Dendritic cell treated with granulocyte-macrophage colony-stimulating factor and Interleukin-4, amounts not matched to agents 40 ng/mL and 50 ng/mL, for 4 days (primary cell): ENCODE results near the gene ADCY2.

ENCODE experiments used
- H3K27ac Mint-ChIP-seq: one replicate; pipeline ENCODE4 v1.8.0; 2022; ENCODE audit warnings: mild to moderate bottlenecking, mixed read lengths
- H3K27me3 Mint-ChIP-seq: one replicate; pipeline ENCODE4 v1.8.0; 2022; ENCODE audit warnings: mild to moderate bottlenecking, mixed read lengths
- H3K36me3 Mint-ChIP-seq: one replicate; pipeline ENCODE4 v1.8.0; 2022; ENCODE audit warnings: low read depth, mixed read lengths
- H3K4me1 Mint-ChIP-seq: one replicate; pipeline ENCODE4 v1.8.0; 2022; ENCODE audit warnings: low read depth, mixed read lengths
- H3K4me3 Mint-ChIP-seq: one replicate; pipeline ENCODE4 v1.8.0; 2022; ENCODE audit warnings: mild to moderate bottlenecking, moderate library complexity, mixed read lengths
- H3K9me3 Mint-ChIP-seq: one replicate; pipeline ENCODE4 v1.8.0; 2022; ENCODE audit warnings: mixed read lengths
- intact Hi-C: fragments of 100-400 bp; cut with micrococcal nuclease; formaldehyde crosslinking; loops from one replicate; pipeline ENCODE4 v1.15.0; 2022

The ADCY2 gene

DNA sequence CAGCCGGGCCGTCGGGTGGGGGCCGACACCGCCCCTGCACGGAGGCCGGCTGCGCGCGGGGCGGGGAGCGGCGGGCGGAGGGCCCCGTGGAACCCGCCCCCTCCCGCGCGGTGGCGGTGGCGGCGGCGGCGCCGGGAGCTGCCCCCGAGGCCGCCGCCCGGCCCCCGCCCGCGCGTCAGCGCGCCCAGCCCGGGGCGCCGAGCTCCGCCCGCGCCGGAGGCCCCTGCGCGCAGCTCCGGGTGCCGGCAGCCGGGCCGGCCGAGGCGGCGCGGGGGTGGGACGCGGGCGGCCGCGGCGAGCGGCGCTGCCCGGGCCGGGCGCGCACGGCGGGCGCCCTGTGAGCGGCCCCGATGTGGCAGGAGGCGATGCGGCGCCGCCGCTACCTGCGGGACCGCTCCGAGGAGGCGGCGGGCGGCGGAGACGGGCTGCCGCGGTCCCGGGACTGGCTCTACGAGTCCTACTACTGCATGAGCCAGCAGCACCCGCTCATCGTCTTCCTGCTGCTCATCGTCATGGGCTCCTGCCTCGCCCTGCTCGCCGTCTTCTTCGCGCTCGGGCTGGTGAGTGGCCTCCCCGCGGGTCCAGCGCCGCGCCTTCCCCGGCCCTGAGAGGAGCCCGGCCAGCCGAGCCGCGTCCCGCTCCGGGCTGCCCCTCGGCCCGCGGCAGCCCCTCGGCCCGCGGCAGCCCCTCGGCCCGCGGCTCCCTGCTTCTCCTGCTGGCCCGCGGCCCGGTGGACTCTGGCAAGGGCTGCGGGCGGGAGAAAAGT is at the start of gene ADCY2:
Gene ADCY2 (plus strand): TSS at position 192 of the 766 bp plus-strand sequence. CDS start 159 bp downstream, at position 351.
- Mint-ChIP-seq H3K4me1 (peaks cover 12% of the 10 kb centered on the region), H3K9me3 (no peaks in the 10 kb centered on the region), H3K36me3 (no peaks in the 10 kb centered on the region), H3K4me3 (peak within 1 kb of the TSS; percentile 42), H3K27ac (no peak within 1 kb of the TSS), H3K27me3 (peaks cover 56% of the 10 kb centered on the region)
- intact Hi-C loops: loop anchor here (10.0 kb wide), 1 partner anchor 419 kb away; no protein-coding TSS in a partner anchor

DNA sequence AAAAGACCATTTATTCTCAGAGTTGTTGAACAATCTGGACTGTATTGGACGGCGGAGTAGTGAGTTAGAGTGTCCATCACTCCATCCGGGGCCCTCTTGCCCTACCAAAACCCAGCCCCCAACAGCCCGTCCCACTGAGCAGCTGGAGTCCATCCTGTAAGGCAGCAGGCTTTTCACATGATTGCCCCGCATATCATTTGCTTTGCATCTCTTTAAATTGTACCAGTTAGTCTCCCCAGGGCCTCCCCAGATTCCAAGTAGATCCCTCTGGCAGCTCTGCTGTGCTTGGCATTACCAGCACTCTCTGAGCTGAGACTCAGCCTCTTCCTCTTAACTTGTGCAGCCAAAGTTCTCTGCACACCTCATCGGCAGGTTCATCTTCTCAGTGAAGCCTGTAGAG is 48.6 kb upstream of the ADCY2 start:
- intact Hi-C loops: no loop called here
- peaks cover 5% of the 10 kb centered on the region for H3K9me3 Mint-ChIP-seq
- no peak overlapping the region for H3K27ac Mint-ChIP-seq
- no peaks in the 10 kb centered on the region for H3K4me1 Mint-ChIP-seq
- H3K27me3 Mint-ChIP-seq: no peaks in the 10 kb centered on the region
- H3K36me3 Mint-ChIP-seq: no peaks in the 10 kb centered on the region
- no peak overlapping the region for H3K4me3 Mint-ChIP-seq

DNA sequence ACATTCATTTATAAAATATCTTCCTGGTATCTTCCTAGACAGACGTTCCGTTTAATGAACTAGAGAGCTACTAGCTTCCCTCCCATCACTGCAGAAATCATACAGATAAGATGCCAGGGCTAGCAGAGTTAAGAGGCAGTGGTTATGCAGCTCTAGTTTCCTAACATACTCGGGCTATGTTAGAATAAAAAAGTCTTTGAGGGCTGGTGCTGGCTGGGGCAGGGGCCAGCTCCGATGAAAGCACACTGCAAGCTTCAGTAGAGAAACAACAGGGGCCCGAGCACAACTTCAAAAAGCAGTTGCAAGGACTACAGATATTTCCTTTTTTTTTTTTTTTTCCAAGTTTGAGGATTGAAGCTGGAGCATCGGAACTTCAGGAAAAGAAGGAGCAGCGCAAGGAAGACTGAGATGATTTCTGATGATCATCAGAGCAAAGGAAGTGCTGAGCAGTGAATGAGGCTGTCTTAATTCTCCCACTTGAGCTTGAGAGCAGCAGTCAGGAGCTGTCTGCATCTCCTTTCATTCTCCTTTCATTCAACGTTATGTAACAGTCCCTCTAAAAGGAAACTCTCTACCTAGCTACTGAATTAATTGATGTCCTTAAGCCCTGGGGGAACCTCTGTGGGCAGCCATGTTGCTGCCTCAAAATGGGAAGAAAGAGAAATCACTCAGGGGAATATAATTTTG is 47.6 kb upstream of the ADCY2 start:
- H3K36me3 Mint-ChIP-seq: no peaks in the 10 kb centered on the region
- H3K4me3 Mint-ChIP-seq: no peak overlapping the region
- no peaks in the 10 kb centered on the region for H3K4me1 Mint-ChIP-seq
- no peaks in the 10 kb centered on the region for H3K27me3 Mint-ChIP-seq
- H3K27ac Mint-ChIP-seq: no peak overlapping the region
- H3K9me3 Mint-ChIP-seq: peaks cover under 1% of the 10 kb centered on the region
- intact Hi-C loops: no loop called here

DNA sequence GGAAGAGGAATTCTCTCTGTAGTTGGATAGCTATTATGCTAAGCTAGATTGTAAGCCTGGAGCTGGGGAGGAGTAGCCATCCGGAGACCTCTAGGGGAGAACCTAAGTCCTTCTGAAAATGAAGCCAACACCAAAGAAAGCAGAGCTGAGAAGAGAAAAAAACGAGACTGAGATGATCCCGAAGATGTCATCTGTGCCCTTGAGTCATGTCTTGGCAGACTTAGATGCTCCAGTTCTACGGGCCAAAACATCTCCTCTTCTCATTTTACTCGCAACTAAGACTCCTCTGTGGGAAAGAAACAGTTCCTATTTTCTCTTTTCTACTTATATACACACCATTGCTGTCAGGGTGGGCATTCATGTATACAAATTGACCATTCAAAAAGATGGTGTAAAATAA is 34.3 kb upstream of the ADCY2 start:
- no peak overlapping the region for H3K27ac Mint-ChIP-seq
- no peak overlapping the region for H3K4me3 Mint-ChIP-seq
- intact Hi-C loops: no loop called here
- H3K4me1 Mint-ChIP-seq: no peaks in the 10 kb centered on the region
- no peaks in the 10 kb centered on the region for H3K36me3 Mint-ChIP-seq
- peaks cover 4% of the 10 kb centered on the region for H3K27me3 Mint-ChIP-seq
- no peaks in the 10 kb centered on the region for H3K9me3 Mint-ChIP-seq

DNA sequence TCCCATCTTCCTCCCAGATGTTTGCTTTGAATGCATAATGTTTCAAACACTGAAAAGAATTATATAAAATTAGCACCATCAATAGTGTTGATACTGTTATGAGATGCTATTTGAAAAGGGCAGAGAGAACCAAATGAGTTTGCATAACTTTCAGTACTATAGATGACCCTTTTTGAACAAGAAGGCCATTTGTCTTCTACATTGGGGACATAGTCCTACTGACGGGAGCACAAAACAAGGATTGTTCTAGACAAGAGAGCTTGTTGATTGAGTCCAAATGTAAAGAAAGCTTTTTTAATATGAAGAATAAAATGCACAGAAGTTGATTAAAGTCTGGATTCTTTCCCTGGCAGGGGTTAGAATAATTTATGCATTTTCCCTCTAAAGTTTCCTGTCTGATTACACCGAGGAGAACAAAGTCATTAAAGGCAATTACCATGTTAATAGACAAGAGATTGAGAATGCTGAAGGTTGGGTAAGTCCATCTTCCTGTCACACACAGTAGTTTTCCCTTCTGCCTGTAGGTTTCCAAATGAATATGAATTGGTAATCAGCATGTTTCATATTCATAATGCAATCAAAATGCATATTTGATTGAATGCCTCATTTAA is 32.8 kb upstream of the ADCY2 start:
- no peaks in the 10 kb centered on the region for H3K36me3 Mint-ChIP-seq
- H3K27me3 Mint-ChIP-seq: peaks cover 4% of the 10 kb centered on the region
- no peak overlapping the region for H3K4me3 Mint-ChIP-seq
- H3K4me1 Mint-ChIP-seq: no peaks in the 10 kb centered on the region
- peaks cover 5% of the 10 kb centered on the region for H3K9me3 Mint-ChIP-seq
- intact Hi-C loops: no loop called here
- H3K27ac Mint-ChIP-seq: no peak overlapping the region

DNA sequence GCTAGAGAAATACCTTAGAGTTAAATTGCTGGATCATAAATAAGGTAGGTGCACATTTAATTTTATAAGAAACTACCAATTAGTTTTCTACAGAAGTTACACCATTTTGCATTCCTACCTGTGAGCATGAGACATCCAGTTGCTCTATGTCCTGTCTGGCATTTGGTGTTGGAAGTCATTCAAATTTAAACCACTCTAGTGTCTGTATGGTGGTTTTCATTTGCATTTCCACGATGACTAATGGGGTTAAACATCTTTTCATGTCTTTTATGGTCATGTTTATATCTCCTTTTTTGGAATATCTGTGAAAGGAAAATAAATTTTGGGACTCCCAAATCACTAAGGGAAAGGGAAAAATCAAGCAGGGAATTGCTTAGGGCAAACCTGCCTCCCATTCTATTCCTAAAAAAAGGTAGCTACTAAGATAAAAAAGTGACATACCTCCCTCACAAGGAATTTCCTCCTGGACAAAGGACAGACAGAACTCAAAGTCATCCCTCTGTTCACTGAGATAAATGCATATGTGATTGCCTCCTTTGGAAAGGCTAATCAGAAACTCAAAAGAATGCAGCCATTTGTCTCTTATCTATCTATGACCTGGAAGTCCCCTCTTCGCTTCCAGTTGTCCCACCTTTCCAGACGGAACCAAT is 31.6 kb upstream of the ADCY2 start:
- Mint-ChIP-seq H3K36me3 (no peaks in the 10 kb centered on the region), H3K27me3 (peaks cover 4% of the 10 kb centered on the region), H3K4me3 (no peak overlapping the region), H3K4me1 (no peaks in the 10 kb centered on the region), H3K9me3 (peaks cover 8% of the 10 kb centered on the region), H3K27ac (no peak overlapping the region)
- intact Hi-C loops: no loop called here

DNA sequence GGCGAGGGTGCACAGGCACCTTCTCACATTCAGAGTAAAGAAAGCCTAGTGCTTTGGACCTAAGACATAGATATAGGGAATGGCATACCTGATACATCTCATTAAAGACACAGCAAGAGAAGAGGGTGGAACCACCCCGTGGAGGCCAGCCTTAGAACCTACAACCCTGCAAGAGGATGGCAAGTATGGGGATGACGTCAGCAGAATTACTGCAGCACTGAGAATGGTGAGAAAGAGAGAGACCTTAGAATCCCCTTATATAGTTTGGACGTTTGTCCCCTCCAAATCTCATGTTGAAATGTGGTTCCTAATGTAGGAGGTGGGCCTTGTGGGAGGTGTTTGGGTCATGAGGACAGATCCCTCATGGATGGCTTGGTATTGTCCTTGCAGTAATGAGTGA is 28.2 kb upstream of the ADCY2 start:
- peaks cover 4% of the 10 kb centered on the region for H3K27me3 Mint-ChIP-seq
- no peaks in the 10 kb centered on the region for H3K4me1 Mint-ChIP-seq
- no peaks in the 10 kb centered on the region for H3K36me3 Mint-ChIP-seq
- peaks cover 28% of the 10 kb centered on the region for H3K9me3 Mint-ChIP-seq
- intact Hi-C loops: no loop called here
- H3K27ac Mint-ChIP-seq: no peak overlapping the region
- H3K4me3 Mint-ChIP-seq: no peak overlapping the region

DNA sequence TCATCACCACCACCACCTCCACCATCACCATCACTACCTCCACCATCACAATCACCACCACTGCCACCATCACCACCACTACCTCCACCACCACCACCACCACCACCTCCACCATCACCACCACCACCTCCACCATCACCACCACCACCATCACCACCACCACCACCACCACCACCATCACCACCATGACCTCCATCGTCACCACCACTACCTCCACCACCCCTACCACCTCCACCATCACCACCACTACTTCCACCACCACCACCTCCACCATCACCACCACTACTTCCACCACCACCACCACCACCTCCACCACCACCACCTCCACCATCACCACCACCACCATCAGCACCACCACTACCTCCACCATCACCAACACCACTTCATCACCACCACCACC is 23.5 kb upstream of the ADCY2 start:
- no peaks in the 10 kb centered on the region for H3K36me3 Mint-ChIP-seq
- intact Hi-C loops: no loop called here
- H3K4me1 Mint-ChIP-seq: peaks cover 13% of the 10 kb centered on the region
- H3K27me3 Mint-ChIP-seq: no peaks in the 10 kb centered on the region
- H3K9me3 Mint-ChIP-seq: peaks cover 28% of the 10 kb centered on the region
- H3K4me3 Mint-ChIP-seq: no peak overlapping the region
- H3K27ac Mint-ChIP-seq: no peak overlapping the region

DNA sequence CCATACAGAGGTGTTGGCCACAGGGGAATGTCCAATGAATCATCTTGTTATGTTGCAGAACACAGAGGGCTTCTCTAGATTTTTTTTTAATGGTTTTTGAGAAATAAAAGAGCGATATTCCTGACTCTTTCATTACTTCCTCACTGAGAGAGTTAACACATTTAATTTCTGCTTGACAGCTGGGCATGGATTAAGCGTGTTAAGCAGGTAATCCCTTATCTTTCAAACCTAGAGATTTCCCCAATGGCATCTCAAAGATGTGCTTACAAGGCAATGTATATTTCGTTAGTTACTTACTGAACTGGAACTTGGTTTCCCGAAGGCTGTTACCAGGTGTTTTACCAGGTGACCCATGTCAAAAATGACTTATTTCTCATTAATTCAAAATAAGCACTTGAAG is 21.8 kb upstream of the ADCY2 start:
- H3K4me1 Mint-ChIP-seq: peaks cover 26% of the 10 kb centered on the region
- no peaks in the 10 kb centered on the region for H3K36me3 Mint-ChIP-seq
- H3K27me3 Mint-ChIP-seq: no peaks in the 10 kb centered on the region
- intact Hi-C loops: no loop called here
- H3K4me3 Mint-ChIP-seq: no peak overlapping the region
- H3K9me3 Mint-ChIP-seq: peaks cover 19% of the 10 kb centered on the region
- no peak overlapping the region for H3K27ac Mint-ChIP-seq

DNA sequence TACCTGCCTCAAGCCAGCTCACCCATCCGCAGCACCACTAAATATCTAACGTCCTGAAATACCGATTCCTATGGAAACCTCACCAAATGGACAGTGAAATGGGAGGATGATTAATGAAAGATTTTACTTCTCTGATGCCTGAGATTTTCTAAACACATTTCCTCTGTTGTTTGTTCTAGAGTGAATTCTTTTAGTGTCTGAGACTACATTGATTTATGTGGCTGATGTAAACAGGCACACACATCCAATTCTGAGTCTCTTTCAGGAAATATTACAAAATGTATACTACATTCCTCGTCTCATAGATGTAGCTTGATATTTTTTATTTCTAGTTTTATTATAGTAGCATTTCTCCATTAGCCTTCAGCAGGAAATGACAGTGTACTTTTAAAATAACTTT is 20.5 kb upstream of the ADCY2 start:
- Mint-ChIP-seq H3K27me3 (no peaks in the 10 kb centered on the region), H3K9me3 (peaks cover 19% of the 10 kb centered on the region)

DNA sequence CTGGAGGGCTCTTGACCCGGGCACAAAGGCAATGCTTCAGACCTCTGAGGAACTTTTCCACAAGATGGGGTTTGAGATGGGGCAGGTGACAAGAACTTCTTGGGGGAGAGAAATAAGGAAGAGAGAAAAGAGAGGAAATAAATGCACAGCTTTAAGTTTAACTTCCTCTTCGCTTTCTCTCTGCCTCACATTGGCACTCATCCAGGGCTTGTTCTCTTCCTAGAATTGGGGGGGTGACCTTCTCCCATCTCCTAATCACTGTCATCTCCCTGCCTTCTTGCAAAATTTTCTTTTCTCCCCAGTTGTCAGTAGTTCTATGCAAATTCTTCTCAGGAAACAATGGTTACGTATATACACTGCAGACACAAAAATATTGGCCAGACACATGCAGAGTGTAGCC is 19.1 kb upstream of the ADCY2 start:
- peaks cover 8% of the 10 kb centered on the region for H3K9me3 Mint-ChIP-seq
- H3K4me3 Mint-ChIP-seq: no peak overlapping the region
- H3K36me3 Mint-ChIP-seq: no peaks in the 10 kb centered on the region
- peaks cover 26% of the 10 kb centered on the region for H3K4me1 Mint-ChIP-seq
- intact Hi-C loops: no loop called here
- no peak overlapping the region for H3K27ac Mint-ChIP-seq
- no peaks in the 10 kb centered on the region for H3K27me3 Mint-ChIP-seq

More for the DNA sequence above, 20.5 kb upstream of the ADCY2 start:
- intact Hi-C loops: no loop called here
- H3K4me3 Mint-ChIP-seq: no peak overlapping the region
- no peaks in the 10 kb centered on the region for H3K36me3 Mint-ChIP-seq
- H3K27ac Mint-ChIP-seq: no peak overlapping the region
- H3K4me1 Mint-ChIP-seq: peaks cover 26% of the 10 kb centered on the region

DNA sequence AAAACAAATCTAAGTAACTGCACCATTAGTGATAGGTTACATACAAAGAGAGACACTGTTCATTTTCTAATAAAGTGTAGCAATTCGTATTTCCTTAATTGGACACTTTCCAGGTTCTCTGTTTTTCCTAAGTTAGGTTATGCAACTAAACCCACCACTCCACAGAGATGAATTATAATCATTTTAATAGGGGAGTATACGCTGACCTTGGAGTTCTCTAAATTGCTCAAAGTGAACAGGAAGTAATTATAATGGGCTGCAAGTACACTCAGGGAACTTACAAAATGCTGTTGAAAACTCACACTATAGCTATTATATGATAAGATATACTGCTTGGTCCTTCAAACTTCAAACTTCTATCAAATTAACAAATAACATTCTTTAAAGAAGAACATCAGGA is 18.2 kb upstream of the ADCY2 start:
- H3K27ac Mint-ChIP-seq: no peak overlapping the region
- H3K36me3 Mint-ChIP-seq: no peaks in the 10 kb centered on the region
- H3K4me1 Mint-ChIP-seq: peaks cover 26% of the 10 kb centered on the region
- no peaks in the 10 kb centered on the region for H3K27me3 Mint-ChIP-seq
- H3K9me3 Mint-ChIP-seq: no peaks in the 10 kb centered on the region
- no peak overlapping the region for H3K4me3 Mint-ChIP-seq
- intact Hi-C loops: no loop called here

DNA sequence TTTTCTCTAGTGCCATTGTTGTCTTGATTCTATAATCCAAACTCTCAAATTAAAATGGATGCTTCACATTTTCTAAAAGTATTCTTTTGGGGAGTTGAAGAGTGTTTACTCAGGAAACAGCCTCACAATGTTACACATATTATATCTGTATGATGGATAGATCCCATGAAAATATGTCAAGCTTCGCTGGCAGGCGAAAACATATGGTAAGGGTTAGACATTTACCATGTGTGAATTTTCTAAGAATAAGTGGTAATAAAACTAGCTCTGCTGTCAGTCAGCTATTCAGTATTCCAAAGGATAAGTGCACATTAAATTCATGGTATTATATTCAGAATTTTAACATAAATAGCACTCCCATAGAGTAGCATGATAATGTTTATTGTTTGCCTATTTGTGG is 13.3 kb upstream of the ADCY2 start:
- no peaks in the 10 kb centered on the region for H3K36me3 Mint-ChIP-seq
- peaks cover 11% of the 10 kb centered on the region for H3K4me1 Mint-ChIP-seq
- no peak overlapping the region for H3K27ac Mint-ChIP-seq
- H3K4me3 Mint-ChIP-seq: no peak overlapping the region
- no peaks in the 10 kb centered on the region for H3K27me3 Mint-ChIP-seq
- H3K9me3 Mint-ChIP-seq: no peaks in the 10 kb centered on the region
- intact Hi-C loops: loop anchor here (10.0 kb wide), 1 partner anchor 128 kb away; no protein-coding TSS in a partner anchor

DNA sequence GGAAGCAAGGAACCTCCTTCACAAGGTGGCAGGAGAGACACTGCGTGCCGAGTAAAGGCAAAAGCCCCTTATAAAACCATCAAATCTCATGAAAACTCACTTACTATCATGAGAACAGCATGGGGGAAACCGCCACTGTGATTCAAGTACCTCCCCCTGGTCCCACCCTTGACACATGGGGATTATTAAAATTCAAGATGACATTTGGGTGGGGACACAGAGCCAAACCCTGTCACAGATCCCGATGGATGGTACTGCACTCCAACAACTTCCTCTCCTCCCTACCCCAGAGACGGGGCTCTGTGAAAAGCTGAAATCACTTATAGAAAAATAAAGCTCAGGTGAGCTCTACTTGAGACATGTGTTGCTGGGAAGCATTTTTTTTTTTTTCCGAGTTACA is 10.3 kb upstream of the ADCY2 start:
- Mint-ChIP-seq H3K4me3 (no peak overlapping the region), H3K4me1 (no peaks in the 10 kb centered on the region), H3K9me3 (no peaks in the 10 kb centered on the region), H3K27ac (no peak overlapping the region), H3K27me3 (peaks cover 4% of the 10 kb centered on the region), H3K36me3 (no peaks in the 10 kb centered on the region)
- intact Hi-C loops: loop anchor here (10.0 kb wide), 1 partner anchor 131 kb away; no protein-coding TSS in a partner anchor
